HG02763 (cell line): Measurements from ENCODE around the gene GAD2.

Experiments
- ATAC-seq: cut with Tn5 transposase; IDR thresholded peaks from one replicate; pipeline ENCODE4 v1.9.1; 2021; ENCODE audit warnings: mild to moderate bottlenecking, moderate library complexity; ENCODE audit not compliant: unreplicated experiment

The GAD2 gene

DNA sequence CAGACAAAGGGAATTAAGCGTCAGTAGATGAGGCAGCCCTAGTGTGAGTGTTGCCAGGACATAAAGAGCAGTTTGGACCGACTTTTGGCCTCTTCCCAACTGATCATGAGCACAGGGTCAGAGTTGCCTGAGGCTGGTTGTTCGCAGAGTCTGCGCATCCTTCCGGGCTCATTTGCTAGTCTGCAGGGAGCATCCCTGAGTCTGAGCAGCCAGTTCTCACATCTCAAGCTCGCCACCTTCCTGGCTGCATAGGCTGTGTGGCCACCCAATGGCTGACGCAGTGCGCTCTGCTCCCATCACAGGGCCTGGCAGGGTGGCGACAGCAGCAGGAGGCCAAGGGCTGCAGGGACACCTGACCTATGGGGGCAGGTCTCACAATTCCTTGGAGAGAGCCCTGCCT lies 5.0 kb downstream of the GAD2 start:
- ATAC-seq, result no peak

- ATAC-seq, result no peak
Observed at GRCh38 chr10:26222563-26222962, 6.0 kb downstream of the GAD2 start.

DNA sequence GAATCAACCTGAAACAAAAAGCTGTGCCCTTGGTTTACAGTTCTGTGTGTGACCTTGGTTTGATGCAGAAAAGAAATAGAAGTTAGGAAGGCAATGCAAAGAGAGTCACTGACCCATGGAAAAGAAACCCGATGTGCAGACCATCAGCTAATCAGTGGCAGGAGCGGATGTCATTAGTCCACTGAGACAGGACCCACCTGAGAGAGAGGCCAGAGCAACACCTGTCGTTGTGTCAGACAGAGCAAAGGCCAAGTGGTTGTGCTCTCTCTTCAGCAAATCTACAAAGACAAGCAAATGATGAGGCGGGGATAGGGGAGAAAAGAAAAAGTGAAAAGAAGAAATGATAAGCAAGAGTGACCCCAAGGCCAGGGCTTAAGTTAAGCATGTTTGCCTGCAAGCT lies 8.7 kb downstream of the GAD2 start:
- ATAC-seq, result no peak

DNA sequence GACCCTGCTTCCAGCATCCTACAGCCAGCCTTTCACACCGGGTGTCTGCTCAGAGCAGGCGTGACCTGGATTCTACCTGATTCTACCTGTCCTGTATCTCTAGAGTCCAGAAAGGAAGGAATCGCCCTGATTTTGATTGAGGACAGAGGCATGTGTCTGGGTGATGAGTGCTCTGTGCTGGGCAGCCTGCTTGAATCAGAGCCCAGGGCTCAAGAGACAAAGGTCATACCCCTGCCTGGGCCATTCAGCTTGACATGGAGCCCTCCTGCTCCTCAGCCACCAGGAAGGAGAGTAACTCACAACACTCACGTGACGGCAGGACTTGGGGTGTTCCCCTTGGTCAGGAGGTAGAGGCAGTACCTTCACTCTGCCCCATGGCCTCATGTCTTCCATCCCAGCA lies 11.2 kb downstream of the GAD2 start:
- no peak for ATAC-seq

DNA sequence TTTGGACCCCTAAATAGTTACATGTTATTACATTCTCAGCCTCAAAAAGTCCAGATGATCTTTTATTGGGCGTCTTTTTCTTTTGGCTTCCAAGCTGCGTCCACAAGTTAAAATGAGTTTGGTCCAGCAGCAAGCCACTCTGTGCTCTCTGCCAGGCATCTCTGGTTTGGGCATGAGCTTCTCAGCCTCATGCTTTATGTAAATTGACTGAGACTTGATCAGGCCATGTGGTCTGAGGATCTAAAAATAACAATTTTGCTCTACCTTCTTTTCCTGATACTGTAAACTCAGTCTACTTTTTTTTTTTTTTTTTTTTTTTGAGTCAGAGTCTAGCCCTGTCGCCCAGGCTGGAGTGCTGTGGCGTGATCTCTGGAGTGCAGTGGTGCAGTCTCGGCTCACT lies 15.6 kb downstream of the GAD2 start:
- no peak for ATAC-seq

- no peak for ATAC-seq
Observed at GRCh38 chr10:26235761-26236160, 19.2 kb downstream of the GAD2 start.

DNA sequence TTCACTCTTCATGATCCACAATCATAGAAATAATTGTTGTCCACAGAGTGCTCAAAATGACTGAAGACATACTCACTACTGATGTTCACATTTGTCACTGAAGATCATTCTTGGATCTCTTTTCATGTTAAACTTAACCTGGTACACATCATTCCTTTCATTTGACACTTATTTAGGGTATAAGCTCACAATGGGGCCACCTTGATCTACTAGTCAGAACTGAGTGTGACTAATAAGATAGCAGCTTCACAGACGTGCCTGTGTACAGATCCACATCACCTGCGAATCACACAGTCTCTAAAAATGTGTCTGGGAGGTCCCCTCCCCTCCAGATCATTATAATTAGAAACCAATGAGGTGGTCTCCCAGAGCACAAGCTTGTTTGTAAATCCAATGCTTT lies 21.8 kb downstream of the GAD2 start:
- ATAC-seq, result no peak

DNA sequence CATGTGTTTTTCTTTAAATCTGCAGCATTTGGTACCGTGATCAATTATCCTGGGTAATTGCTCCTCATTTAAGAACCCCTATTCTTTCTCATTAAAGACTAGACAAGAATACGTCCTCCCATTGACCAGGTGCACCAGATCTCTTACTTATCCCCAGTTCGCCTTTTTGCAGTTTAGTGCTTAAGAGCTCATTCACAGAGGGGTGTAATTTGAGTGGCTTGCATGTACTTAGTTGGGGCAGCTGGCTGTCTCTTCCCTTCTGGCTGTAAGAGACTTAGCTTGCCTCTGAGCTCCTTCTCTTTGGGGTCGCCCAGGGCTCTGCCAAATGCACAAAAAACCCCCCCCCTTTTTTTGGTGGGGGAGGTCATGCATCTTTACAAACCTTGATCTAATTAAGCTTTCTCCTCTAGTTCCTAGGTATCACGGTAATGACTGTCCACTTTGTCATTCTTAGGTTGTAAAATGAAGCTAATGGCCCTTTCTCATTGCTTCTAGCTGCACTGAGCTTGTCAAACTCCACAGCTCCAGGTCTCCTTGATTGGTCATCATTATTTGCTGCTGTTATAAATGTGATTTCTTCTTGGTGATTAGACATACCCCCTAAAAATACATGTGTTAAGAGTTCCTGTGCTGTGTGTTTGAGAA lies 26.3 kb downstream of the GAD2 start:
- no peak for ATAC-seq

DNA sequence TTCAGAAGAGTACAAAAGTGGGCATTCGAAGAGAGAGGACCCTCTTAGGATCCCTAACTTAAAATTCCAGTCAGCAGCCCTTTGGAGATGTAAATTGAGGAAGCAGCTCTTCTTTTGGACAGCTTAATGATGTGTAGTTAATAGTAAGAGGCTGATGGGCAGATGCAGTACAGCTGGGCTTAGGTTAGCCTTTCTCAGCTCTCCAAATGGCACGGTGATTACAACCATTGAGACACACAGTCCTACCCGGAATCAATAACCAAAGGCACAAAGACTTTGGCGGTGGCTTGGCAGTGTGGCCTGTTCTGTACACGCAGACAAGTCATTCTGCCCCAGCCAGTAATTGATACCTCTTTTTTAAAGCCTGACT lies 26.8 kb downstream of the GAD2 start:
- no peak for ATAC-seq

DNA sequence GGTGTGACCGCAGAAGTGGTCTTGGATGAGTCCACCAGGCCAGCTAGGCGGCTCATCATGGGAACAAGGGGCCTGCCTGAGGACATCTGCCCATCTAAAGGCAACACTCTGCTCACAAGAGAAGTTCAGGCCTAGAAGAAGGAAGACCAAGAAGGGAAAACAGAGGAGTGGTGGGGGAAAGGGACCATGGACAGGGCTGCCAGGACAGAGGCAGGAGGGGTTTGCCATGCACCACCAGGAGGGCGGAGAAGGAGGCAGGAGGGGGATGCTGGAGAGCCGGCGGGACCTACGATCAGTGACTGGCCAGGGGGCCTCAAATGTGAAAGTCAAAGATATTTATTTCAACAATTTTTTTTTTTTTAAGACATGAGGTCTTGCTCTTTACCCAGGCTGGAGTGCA lies 33.1 kb downstream of the GAD2 start:
- ATAC-seq, result no peak

DNA sequence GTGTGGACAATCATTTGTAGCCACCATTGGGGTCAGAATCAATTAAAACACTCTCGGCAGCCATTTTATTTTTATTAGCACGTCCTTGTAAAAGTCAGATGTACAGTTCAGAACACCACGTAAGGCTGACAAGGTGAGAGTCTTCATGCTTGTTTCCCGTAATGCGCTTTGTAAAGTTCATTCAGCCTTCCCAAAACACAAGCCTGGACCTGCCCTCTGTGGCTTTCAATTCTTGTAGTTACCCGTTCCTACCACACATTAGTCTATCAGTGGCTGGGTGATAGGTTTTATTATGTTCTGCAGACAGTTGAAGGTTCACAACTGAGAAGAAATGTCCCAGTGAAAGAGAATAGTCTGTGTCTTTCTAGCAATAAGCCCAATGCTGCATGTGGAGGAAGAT lies 35.4 kb downstream of the GAD2 start:
- ATAC-seq, result no peak

DNA sequence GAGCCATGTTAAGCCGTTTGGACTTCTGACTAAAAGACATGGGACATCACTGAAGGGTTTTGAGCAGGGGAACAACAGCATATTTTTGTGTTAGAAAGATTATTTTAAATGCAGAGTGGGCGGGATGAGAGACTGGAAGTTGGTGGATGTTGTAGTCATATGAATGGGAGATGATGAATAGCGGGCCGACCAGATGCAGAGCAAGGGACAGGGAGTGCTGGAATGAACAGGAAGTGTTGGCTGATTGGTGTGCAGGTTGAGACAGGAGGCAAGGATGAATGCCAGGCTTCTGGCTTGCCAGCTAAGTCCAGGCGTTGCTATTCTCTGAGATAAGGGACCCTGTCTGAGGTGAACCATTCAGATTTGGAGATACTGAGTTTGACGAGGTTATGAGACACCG lies 38.0 kb downstream of the GAD2 start:
- no peak for ATAC-seq

DNA sequence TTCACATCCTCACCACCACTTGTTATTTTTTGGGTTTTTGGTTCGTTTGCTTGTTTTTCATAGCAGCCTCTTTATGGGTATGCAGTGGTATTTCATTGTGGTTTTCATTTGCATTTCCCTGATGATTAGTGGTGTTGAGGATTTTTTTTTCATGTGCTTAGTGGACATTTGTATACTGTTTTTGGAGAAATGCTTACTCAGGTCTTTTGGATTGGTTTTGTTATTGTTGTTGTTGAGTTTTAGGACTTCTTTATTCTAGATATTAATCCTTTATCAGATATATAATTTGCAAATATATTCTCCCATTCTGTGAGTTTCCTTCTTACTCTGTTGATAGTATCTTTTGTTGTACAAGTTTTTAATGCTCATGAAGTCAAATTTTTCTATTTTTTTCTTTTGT lies 42.8 kb downstream of the GAD2 start:
- ATAC-seq, result no peak

DNA sequence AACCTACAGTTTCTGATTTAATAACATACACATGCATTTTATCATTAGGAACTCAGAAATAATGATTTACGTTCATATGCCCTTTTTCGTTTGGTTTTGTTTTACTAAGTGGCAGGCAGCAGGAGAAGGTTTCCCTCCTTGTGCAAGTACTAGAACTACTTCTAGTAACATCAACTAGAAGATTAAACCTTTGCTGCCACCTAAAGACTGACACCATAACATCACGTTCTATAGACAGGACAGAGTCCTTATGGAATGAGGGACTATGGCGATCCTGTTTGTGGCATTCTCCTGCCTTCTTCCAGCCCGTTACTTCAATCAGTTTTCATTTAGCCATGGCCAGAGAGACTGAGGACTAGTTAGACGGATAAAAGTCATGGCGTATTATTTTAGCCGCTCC lies 53.2 kb downstream of the GAD2 start:
- no peak for ATAC-seq

DNA sequence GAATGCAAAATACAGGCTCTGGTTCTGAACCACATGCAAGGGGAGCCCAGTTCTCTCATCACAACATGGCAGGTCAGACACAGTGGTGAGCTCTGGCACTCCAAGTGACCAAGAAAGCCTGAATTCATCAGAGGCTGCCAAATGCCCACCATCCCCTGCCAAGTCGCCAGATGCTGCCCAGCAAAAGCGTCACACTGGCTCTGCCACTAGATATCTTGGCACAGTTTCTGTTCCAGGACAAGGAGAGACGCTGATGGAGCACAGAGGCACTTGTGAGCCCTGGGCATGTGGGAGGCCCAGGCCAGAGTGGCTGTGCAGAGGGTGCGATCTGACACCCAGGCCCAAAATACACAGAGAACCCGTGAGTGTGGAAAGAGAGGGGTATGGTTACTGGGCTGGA lies 57.8 kb downstream of the GAD2 start:
- ATAC-seq, result no peak

- no peak for ATAC-seq
Observed at GRCh38 chr10:26278295-26278694, 61.7 kb downstream of the GAD2 start.

DNA sequence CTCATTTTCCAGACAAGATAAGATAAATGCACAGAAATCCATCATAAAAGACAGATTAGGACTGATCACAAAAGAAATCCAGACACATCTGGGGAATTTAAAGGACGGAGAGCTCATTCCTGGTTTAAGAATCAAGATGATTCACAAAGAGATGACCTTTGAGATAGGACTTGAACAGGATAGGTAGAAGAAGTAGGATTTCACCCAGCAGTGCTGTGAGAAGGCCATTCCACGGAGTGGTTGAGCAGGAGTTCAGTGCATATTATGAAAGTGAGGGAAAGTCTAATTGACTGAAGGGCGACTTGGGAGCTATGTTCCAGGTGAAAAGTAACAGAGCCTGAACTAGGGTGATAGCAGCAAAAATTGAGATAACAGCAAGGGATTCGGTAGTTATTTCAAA lies 73.7 kb downstream of the GAD2 start:
- ATAC-seq, result no peak

GRCh38 chr10:26291721-26292480 lies 75.3 kb downstream of the GAD2 start:
- ATAC-seq, result no peak

GRCh38 chr10:26296360-26296759 lies 79.8 kb downstream of the GAD2 start:
- no peak for ATAC-seq

DNA sequence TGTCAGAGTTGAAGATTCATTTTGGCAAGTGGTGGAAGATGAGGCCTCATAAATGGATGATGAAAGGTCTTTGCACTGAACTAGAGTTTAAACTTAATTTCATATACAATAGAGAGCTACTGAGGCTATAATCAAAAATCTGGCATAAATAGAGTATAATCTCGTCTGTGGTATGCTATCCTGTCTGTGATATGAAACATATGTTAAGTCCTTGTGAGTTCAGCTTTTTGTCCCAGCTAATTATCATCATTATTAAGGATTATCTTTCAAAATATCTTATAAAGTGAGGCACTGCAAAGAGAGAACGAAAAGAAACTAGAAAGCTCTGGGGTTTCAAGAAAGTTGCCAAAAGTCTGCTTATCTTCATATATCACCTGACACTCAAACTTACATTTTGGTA lies 83.4 kb downstream of the GAD2 start:
- no peak for ATAC-seq

DNA sequence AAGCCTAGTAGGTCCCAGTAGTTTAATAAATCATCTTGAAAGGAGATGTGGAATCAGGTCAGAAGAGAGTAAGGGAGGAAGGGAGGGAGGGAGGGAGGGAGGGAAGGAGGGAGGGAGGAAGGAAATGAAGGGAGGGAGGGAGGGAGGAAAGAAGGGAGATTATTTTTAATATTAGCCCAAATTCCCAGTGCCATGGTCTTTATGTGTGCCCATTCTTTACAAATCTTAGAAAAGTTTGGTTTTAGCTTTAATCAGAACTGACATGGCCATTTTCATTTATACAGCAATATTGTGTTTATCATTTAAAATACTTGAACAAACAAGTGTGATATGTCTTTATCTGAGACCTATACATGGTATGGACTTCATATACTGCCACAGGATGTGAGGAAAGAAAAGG lies 86.8 kb downstream of the GAD2 start:
- no peak for ATAC-seq

DNA sequence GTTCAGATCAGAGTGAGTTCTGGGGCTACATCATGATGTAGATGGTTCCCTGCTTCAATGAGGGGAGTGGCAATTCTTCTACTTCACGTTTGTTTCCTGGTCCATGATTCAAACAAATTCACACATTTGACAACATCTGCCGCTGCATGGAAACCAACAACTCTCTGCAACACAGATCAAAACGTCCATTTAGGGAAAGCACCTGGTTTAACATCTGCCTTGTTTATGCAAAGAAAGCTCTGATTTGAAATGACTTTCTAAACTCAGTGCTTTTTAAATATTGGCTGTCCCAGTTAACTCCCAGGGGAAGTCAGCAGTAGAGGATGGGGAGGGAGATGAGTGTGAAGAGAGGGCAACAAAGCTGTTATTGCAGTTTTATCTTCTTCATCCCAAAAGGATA lies 93.8 kb downstream of the GAD2 start:
- no peak for ATAC-seq

DNA sequence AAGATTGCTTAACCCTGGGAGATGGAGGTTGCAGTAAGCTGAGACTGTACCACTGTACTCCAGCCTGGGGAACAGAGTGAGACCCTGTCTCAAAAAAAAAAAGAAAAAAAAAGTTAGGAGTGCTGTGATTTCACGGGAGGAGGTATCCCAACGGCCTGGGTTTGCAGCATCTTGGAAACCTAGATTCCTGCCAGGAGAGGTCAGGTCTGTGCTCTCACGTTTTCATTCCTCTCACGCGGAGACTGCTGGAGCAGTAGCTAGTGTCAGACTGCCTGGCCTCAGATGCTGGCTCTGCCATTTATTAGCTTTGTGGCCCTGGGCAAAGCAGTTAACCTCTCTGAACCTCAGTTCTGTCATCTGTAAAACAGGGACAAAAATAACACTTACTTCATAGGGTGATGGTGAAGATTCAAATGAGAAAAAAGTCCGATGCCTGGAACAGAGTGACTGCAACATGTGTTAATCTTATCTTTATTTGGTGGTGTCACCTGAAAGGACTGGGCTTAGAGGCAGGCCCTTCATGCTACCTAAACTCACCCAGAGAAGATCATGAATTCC lies 94.9 kb downstream of the GAD2 start:
- ATAC-seq, result no peak
